HG03565 (cell line): ENCODE data around the gene CHAT.

Experiments
- ATAC-seq: cut with Tn5 transposase; IDR thresholded peaks from one replicate; pipeline ENCODE4 v1.9.1; 2021; ENCODE audit warnings: mild to moderate bottlenecking, moderate library complexity; ENCODE audit not compliant: unreplicated experiment

Gene CHAT

GRCh38 chr10:49651039-49651835 is 37.4 kb downstream of the CHAT start:
- no peak for ATAC-seq

- ATAC-seq: no peak
These were observed 38.1 kb downstream of the CHAT start for GRCh38 chr10:49651917-49652316.

DNA sequence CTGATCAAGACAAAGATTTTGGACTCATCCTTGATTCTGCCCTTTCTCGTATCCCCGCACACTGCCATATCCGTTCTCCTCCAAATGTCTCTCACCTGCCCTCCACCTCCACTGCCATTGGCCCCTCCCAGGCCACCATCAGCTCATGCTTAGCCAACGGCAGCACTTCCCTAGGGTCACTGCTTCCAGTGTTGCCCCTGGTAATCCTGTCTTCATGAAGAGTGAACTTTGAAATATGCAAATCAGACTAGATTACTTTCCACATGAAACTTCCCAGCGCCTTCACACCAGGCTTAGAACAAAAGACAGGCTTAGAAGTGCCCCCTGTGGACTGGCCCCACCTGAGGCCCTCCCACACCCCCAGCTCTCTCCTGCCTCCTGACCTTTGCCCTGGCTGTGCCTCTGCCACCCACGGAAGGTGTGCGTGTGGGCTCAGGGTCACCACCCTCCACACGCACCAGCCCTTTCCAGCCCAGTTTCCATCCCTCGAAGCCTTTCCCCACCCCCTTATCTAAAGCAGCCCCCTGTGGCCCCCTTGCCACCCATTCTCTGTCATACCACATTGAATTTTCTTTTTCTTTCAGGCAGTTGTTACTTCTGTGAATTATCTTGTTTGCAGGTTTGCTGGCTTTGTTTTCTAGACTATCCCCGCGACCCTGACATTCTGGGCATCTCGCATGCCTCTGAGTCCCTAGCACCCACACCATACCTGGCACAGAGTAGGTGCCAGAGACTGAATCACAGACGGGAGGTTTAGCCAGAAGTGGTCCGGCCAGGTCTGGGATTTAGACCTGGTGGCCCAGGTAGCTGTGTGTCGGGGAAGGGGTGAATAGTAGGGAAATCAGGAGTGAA is 38.8 kb downstream of the CHAT start:
- no peak for ATAC-seq

DNA sequence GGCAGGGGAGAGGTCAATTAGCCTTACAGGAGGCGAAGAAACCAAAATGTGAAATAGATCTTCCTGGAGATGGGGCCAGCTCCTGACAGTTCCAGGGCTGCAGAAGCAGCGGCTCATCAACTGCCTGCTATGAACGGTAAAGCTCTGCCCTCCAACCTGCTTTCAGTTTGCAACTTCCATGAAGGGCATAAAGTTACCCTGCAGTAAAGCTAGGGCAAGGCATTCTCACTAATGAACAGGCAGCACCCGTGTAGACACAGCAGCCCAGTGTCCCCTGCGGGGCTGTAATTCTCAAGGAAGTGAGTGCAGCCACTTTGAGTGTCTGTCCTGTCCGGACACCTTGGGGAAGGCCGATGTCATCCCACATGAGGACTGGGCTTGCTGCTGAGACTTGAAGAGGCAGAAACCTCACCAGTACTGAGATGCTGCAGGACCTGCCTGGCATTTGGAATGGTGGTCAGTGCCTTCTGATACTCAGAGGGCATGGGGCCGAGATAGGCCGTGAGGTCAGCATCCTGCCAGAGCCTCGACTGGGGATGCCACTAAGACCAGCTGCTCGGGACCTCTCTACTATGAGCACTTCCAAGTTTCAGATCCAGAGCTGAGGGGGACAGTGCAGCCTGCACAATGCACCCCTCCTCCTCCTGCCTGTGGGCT is 39.6 kb downstream of the CHAT start:
- no peak for ATAC-seq

DNA sequence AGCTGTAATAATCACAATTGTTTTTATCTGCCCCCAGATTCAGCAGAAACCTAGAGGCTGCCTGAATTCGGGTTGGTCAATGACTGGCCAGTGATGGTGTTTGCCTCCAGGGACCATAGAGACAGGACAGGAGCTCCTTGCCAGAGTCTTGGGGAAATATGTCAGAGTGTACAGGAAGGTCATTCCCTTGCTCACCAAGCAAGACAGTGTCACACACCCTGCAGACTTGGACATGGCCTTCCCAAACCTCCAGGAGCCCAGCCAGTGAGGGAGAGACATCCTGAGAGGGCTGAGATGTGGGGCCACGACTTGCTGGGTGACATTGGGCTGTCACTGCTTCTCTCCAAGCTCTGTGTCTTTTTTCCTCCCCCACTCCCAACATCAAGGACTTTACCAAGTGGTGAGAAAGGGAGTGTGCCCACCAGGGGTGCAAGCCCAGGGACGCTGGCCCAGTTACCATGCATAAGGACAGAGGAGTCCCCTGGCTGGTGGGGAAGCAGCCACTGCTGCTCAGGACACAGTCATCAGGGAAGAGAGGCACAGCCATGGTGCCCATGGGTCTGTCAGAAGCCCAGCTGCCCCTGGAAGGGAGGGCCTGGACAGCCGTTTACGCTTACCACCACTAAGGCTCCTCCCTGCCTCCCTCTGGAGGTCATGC is 40.3 kb downstream of the CHAT start:
- ATAC-seq: no peak

- ATAC-seq: no peak
These were observed 41.3 kb downstream of the CHAT start for GRCh38 chr10:49655099-49655498.

- no peak for ATAC-seq
These were observed 43.1 kb downstream of the CHAT start for GRCh38 chr10:49656845-49657493.

DNA sequence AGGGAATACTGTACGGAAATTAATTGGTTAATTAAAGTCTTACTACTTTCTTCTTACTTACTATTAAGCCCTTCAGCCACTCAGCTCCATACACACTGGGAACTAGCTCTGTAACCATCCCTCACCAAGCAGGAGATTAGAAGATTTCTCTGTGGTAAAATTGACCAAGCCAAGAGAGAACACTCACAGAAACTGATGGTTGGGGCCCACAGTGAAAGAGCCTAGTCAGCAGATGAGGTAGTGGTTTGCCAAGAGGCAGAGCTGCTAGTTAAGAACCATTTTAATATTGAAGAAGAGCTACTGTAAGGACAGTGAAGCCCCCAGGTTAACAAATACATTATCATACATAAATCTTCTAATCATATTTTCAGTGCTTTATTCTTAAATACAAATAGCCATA is 43.8 kb downstream of the CHAT start:
- ATAC-seq: no peak

DNA sequence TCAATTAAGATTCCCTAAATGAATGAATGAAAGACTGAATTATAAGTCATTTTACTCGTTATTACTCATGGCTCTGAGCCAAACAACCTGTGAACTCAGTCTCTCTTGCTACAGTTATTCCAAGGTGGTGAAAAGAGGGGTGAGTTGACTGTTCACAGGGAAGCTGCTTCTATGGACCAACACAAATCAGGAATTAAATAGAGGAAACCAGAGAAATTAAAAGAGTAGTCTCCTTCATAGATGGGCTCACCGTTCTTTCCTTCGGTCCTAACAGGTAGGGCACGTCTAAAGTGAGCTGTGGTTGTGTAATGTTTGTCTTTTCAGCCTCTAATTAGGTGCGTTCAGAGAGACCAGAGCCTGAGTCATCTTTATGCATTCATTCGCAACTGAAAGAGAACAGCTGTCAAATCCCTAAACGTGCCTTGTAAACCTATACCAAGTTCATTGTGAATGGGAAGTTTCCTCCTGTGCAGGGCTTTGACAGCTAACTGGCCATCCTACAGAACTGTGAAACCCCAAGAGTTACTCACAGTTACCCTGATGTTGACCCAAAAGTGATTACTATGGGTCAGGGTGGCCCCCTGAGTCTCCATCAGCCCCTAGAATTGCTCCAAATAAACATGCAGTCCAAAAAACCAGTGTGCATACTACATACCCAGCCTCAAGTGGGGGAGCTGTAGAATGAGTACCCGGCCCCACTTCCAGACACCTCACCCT is 47.5 kb downstream of the CHAT start:
- ATAC-seq: no peak

- ATAC-seq: no peak
These were observed 48.5 kb downstream of the CHAT start for GRCh38 chr10:49662169-49662830.

DNA sequence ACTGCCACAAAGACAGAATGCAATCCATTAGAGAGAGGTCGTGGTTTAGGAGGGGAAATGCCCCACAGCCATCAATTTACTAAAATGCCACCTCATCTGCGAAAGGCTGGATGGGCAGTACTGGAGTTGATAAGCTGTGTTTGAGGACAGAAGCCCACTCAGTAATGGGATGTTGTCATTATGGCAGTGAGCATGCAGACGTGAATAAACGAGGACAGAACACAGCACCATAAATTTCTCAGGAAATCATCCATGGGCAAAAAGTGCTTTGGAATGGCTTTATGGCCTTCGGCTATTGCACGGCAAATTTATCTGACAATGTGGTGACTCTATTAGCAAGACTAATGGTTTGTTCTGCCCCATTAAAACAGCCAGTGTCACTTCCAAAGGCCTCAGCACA is 49.8 kb downstream of the CHAT start:
- no peak for ATAC-seq

GRCh38 chr10:49664006-49664841 is 50.4 kb downstream of the CHAT start:
- ATAC-seq: no peak

DNA sequence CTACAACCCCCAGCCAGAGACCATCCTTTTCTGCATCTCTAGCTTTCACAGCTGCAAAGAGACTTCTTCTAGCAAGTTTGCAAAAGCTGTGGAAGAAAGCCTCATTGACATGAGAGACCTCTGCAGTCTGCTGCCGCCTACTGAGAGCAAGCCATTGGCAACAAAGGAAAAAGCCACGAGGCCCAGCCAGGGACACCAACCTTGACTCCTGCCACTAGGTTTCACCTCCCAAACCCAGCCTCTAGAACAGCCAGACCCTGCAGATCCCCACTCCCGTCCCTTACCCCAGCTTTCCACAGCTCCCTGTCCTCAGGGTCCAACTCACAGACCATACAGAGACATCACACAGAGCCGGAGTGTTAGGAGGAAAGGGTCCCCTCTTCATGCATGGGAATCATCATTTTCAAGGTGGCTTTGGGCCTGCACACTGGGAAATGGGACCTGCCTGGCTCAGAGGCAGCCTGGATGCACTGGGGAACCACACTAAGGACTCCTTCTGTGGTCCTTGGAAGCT is 51.1 kb downstream of the CHAT start:
- no peak for ATAC-seq

DNA sequence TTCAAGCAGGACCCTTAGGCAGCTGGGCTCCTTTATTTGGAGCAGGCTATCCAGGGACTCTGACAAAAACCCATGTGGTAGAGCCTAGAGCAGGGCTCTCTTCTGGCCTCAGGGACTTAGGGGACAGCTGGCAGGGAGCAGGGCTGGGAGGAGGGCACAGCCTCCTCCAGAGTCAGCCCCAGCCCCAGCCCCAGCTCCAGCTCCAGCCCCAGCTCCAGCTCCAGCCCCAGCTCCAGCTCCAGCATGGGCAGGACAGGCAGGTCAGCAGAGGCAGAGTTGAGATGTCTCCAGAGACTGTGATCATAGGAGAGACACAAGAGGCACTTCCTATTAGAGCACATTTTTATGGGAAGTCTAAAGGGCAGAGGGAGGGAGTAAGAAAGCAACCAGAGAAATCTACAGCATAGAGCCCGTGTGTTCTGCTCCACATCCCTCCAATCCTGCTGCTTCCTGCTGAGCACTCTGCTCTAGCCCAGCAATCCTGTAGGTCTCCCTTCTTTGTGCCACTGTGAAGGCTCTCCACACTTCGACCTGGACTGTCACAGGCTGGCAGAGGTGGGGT is 52.3 kb downstream of the CHAT start:
- no peak for ATAC-seq

GRCh38 chr10:49666685-49667084 is 52.8 kb downstream of the CHAT start:
- no peak for ATAC-seq

GRCh38 chr10:49667991-49668390 is 54.2 kb downstream of the CHAT start:
- ATAC-seq: no peak

- ATAC-seq: no peak
These were observed 54.8 kb downstream of the CHAT start for GRCh38 chr10:49668684-49669083.
